SK-N-SH (cell line): ENCODE data around the gene KLHDC3.

Experiments
- ELF1 ChIP-seq: IDR thresholded peaks from 2 replicates; pipeline ENCODE4 v1.4.0; 2012
- FOSL2 ChIP-seq: IDR thresholded peaks from 2 replicates; pipeline ENCODE4 v1.4.0; 2012; ENCODE audit warnings: low read depth, mild to moderate bottlenecking, moderate library complexity, borderline replicate concordance
- POLR2AphosphoS5 ChIP-seq: IDR thresholded peaks from 2 replicates; pipeline ENCODE4 v1.6.1; 2012; ENCODE audit warnings: low read depth, low read length
- TEAD4 ChIP-seq: IDR thresholded peaks from 2 replicates; pipeline ENCODE4 v1.4.0; 2012; ENCODE audit warnings: mild to moderate bottlenecking, borderline replicate concordance; ENCODE audit not compliant: insufficient read depth
- TF ChIP-seq, protein P1 (sequence below): fragments of 200-600 bp; sonication (generic); IDR thresholded peaks from 2 replicates; pipeline ENCODE4 v1.6.1; 2017; ENCODE audit warnings: antibody characterized with exemption, mild to moderate bottlenecking, moderate library complexity
- TF ChIP-seq, protein P2 (sequence below): IDR thresholded peaks from 2 replicates; pipeline ENCODE4 v1.4.0; 2012; ENCODE audit warnings: low read depth, borderline replicate concordance

DNA sequence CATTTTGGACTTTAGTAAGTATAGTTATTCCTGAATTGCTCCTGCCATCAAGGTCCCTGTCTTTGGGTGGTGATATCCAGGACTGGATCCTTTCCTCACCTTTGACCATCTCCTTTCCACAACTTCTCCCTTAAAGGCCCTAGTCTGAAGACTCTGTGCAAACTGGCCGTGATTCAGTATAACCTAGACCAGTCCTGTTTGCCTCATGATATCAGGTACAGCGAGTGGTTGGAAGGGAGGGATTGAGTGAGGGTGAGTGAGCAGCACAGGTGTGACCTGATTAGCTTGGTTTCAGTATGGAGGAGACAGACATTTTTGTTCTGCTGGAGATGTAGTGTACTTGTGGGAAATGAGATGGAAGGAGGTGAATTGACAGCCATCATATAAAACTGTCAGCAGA lies 5.1 kb downstream of the KLHDC3 start:
- TF ChIP-seq, protein P1, sequence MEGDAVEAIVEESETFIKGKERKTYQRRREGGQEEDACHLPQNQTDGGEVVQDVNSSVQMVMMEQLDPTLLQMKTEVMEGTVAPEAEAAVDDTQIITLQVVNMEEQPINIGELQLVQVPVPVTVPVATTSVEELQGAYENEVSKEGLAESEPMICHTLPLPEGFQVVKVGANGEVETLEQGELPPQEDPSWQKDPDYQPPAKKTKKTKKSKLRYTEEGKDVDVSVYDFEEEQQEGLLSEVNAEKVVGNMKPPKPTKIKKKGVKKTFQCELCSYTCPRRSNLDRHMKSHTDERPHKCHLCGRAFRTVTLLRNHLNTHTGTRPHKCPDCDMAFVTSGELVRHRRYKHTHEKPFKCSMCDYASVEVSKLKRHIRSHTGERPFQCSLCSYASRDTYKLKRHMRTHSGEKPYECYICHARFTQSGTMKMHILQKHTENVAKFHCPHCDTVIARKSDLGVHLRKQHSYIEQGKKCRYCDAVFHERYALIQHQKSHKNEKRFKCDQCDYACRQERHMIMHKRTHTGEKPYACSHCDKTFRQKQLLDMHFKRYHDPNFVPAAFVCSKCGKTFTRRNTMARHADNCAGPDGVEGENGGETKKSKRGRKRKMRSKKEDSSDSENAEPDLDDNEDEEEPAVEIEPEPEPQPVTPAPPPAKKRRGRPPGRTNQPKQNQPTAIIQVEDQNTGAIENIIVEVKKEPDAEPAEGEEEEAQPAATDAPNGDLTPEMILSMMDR = no peak
- TF ChIP-seq, protein P2, sequence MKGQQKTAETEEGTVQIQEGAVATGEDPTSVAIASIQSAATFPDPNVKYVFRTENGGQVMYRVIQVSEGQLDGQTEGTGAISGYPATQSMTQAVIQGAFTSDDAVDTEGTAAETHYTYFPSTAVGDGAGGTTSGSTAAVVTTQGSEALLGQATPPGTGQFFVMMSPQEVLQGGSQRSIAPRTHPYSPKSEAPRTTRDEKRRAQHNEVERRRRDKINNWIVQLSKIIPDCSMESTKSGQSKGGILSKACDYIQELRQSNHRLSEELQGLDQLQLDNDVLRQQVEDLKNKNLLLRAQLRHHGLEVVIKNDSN = no peak
- TF ChIP-seq POLR2AphosphoS5 (no peak), TEAD4 (no peak), ELF1 (no peak), FOSL2 (no peak)
